Measurements from ENCODE around the gene HSD17B14.

GRCh38 chr19:48833049-48833448, 3.2 kb downstream of the HSD17B14 start:
- TF ChIP-seq GATA2 (IDR thresholded peaks at IDR 0.05; ENCODE audit: low read depth, low read length): no peak
- TF ChIP-seq GATA3 (IDR thresholded peaks at IDR 0.05; ENCODE audit: low read depth, low read length): no peak
